SK-N-SH (cell line): ENCODE measurements around the gene PDE9A. TPM values are rescaled to one million over a fixed set of nuclear protein-coding genes. Genes with fewer than 3 reads are reported as not detected.
"Not testable (repeated sequence)": the region's sequence is repeated elsewhere in the genome, so short reads cannot be mapped to it uniquely, and the experiment has no call there.

Source experiments
- CTCF ChIA-PET: fragments of 300-600, 350-600 bp; formaldehyde crosslinking; extraction: SDS; loops from one replicate; lab custom pipeline; 2021; lab: Yijun Ruan, JAX
- POLR2A ChIA-PET: fragments of 350-600 bp; sonication (Branson Sonifier 250); formaldehyde crosslinking; extraction: SDS; loops from one replicate; lab custom pipeline; 2020; ENCODE audit warnings: antibody characterized with exemption, inconsistent platforms; lab: Yijun Ruan, JAX
- DNase-seq: peaks from one replicate; pipeline ENCODE4 v3.0.0; 2012
- H2AFZ ChIP-seq: fragments of 200-600 bp; sonication (generic); 2 replicates; pipeline ENCODE4 v1.8.1; 2016; ENCODE audit warnings: antibody characterized with exemption, mild to moderate bottlenecking, low read depth
- H3F3A ChIP-seq: fragments of 200-600 bp; sonication (generic); replicated peaks from 2 replicates; pipeline ENCODE3; 2016; ENCODE audit warnings: antibody characterized with exemption, mild to moderate bottlenecking; ENCODE audit not compliant: insufficient read depth
- H3K27ac ChIP-seq, 2 experiments: fragments of 200-500 bp in 1 of 2; fragments of 200-600 bp in 1 of 2; sonication (Bioruptor generic) in 1 of 2; sonication (generic), shearing (Covaris generic) in 1 of 2; 2 replicates each; pipeline versions ENCODE4 v1.5.1 to v1.6.1; 2014 to 2016; ENCODE audit warnings: low read depth in 2 of 2, inconsistent platforms in 1 of 2, low read length in 1 of 2, mild to moderate bottlenecking in 1 of 2, mixed read lengths in 1 of 2
- H3K27me3 ChIP-seq: fragments of 200-600 bp; sonication (generic), shearing (Covaris generic); 2 replicates; pipeline ENCODE4 v1.6.1; 2016; ENCODE audit warnings: mixed run types; ENCODE audit not compliant: insufficient read depth
- H3K36me3 ChIP-seq, 2 experiments: fragments of 200-500 bp in 1 of 2; fragments of 200-600 bp in 1 of 2; sonication (Bioruptor generic) in 1 of 2; sonication (generic) in 1 of 2; replicated peaks in 1 of 2; 2 replicates each; pipeline versions ENCODE3 to v1.5.1; 2014 to 2016; ENCODE audit warnings: low read length in 1 of 2, mild to moderate bottlenecking in 1 of 2; ENCODE audit not compliant: insufficient read depth in 2 of 2, control insufficient read depth in 1 of 2
- H3K4me1 ChIP-seq, 2 experiments: fragments of 200-500 bp in 1 of 2; fragments of 200-600 bp in 1 of 2; sonication (Bioruptor generic) in 1 of 2; sonication (generic), shearing (Covaris generic) in 1 of 2; 2 replicates each; pipeline versions ENCODE4 v1.5.1 to v1.6.1; 2014 to 2016; ENCODE audit warnings: low read depth in 1 of 2, low read length in 1 of 2, mixed run types in 1 of 2; ENCODE audit not compliant: insufficient read depth in 2 of 2, control insufficient read depth in 1 of 2
- H3K4me2 ChIP-seq: fragments of 200-600 bp; sonication (generic), shearing (Covaris generic); 2 replicates; pipeline ENCODE4 v1.6.1; 2017; ENCODE audit warnings: mixed run types
- H3K4me3 ChIP-seq, 2 experiments: fragments of 200-500 bp in 1 of 2; fragments of 200-600 bp in 1 of 2; sonication (Bioruptor generic) in 1 of 2; sonication (generic), shearing (Covaris generic) in 1 of 2; 2 replicates each; pipeline versions ENCODE4 v1.5.1 to v1.8.1; 2014 to 2016; ENCODE audit warnings: low read depth in 2 of 2, inconsistent platforms in 1 of 2, low read length in 1 of 2, mild to moderate bottlenecking in 1 of 2, mixed read lengths in 1 of 2, moderate library complexity in 1 of 2
- H3K79me2 ChIP-seq: fragments of 200-600 bp; sonication (generic); 2 replicates; pipeline ENCODE4 v1.8.1; 2017; ENCODE audit warnings: mild to moderate bottlenecking; ENCODE audit not compliant: insufficient read depth
- H3K9ac ChIP-seq: fragments of 200-600 bp; sonication (generic); 2 replicates; pipeline ENCODE4 v1.6.1; 2017; ENCODE audit warnings: mixed run types
- H3K9me2 ChIP-seq: fragments of 200-600 bp; sonication (generic); 2 replicates; pipeline ENCODE4 v1.6.1; 2017; ENCODE audit warnings: mixed run types
- H3K9me3 ChIP-seq: fragments of 200-600 bp; sonication (generic); 2 replicates; pipeline ENCODE4 v1.6.1; 2017; ENCODE audit warnings: mixed run types, mild to moderate bottlenecking, moderate library complexity
- H4K20me1 ChIP-seq: fragments of 200-600 bp; sonication (generic); 2 replicates; pipeline ENCODE4 v1.6.1; 2017; ENCODE audit warnings: mild to moderate bottlenecking, mixed run types; ENCODE audit not compliant: insufficient read depth
- CHD2 ChIP-seq: fragments of 150-350 bp; IDR thresholded peaks from 2 replicates; pipeline ENCODE4 v1.6.1; 2018; ENCODE audit warnings: low read length; ENCODE audit not compliant: partially characterized antibody
- ELF1 ChIP-seq: IDR thresholded peaks from 2 replicates; pipeline ENCODE4 v1.4.0; 2012
- EP300 ChIP-seq, 2 experiments: IDR thresholded peaks; 2 replicates each; pipeline versions ENCODE4 v1.4.0 to v1.6.1; 2012; ENCODE audit warnings: borderline replicate concordance in 1 of 2, low read depth in 1 of 2, low read length in 1 of 2
- FOSL2 ChIP-seq: IDR thresholded peaks from 2 replicates; pipeline ENCODE4 v1.4.0; 2012; ENCODE audit warnings: low read depth, mild to moderate bottlenecking, moderate library complexity, borderline replicate concordance
- GABPA ChIP-seq: IDR thresholded peaks from 2 replicates; pipeline ENCODE4 v1.4.0; 2012; ENCODE audit warnings: low read depth, mild to moderate bottlenecking
- MEF2A ChIP-seq: IDR thresholded peaks from 2 replicates; pipeline ENCODE4 v1.4.0; 2012; ENCODE audit warnings: low read depth, borderline replicate concordance
- MXI1 ChIP-seq: IDR thresholded peaks from 2 replicates; pipeline ENCODE4 v1.6.1; 2012; ENCODE audit warnings: mild to moderate bottlenecking, low read depth, low read length, improper control_type of control experiment
- NRF1 ChIP-seq: IDR thresholded peaks from 2 replicates; pipeline ENCODE4 v1.6.1; 2012; ENCODE audit warnings: low read depth, mild to moderate bottlenecking, low read length
- POLR2AphosphoS5 ChIP-seq: IDR thresholded peaks from 2 replicates; pipeline ENCODE4 v1.6.1; 2012; ENCODE audit warnings: low read depth, low read length
- RCOR1 ChIP-seq: fragments of 150-350 bp; IDR thresholded peaks from 2 replicates; pipeline ENCODE4 v1.6.1; 2017; ENCODE audit warnings: antibody characterized with exemption, low read length
- RXRA ChIP-seq: IDR thresholded peaks from 2 replicates; pipeline ENCODE4 v1.4.0; 2012; ENCODE audit warnings: low read depth, mild to moderate bottlenecking, borderline replicate concordance
- SIN3A ChIP-seq: IDR thresholded peaks from 2 replicates; pipeline ENCODE4 v1.6.1; 2012; ENCODE audit warnings: low read depth, mild to moderate bottlenecking, low read length, moderate library complexity, borderline replicate concordance
- SMC3 ChIP-seq: IDR thresholded peaks from 2 replicates; pipeline ENCODE4 v1.6.1; 2012; ENCODE audit warnings: low read depth, low read length, improper control_type of control experiment
- TEAD4 ChIP-seq: IDR thresholded peaks from 2 replicates; pipeline ENCODE4 v1.4.0; 2012; ENCODE audit warnings: mild to moderate bottlenecking, borderline replicate concordance; ENCODE audit not compliant: insufficient read depth
- WGBS: methylation state at CpG from one replicate; pipeline ENCODE4 v1.1.6; 2017; ENCODE audit warnings: low lambda C conversion rate; 5-methylcytosine and 5-hydroxymethylcytosine counted together
- polyA plus RNA-seq, 3 experiments: library from polyadenylated mRNA; depleted of rRNA; stranded (reverse); fragments of >200 nt; gene quantifications; 2 replicates each; pipeline ENCODE4 v1.2.3, GENCODE V29; 2012
- TF ChIP-seq, protein P1 (sequence below): IDR thresholded peaks from 2 replicates; pipeline ENCODE4 v1.4.0; 2012; ENCODE audit warnings: low read depth, borderline replicate concordance
- TF ChIP-seq, protein P2 (sequence below): IDR thresholded peaks from 2 replicates; pipeline ENCODE4 v1.4.0; 2012; ENCODE audit warnings: low read depth
- TF ChIP-seq, protein P3 (sequence below): IDR thresholded peaks from 2 replicates; pipeline ENCODE4; 2012

The PDE9A gene
- polyA plus RNA-seq, 1 of the 3 experiments (the other 2 are of a cell fraction), result 0.28 TPM

DNA sequence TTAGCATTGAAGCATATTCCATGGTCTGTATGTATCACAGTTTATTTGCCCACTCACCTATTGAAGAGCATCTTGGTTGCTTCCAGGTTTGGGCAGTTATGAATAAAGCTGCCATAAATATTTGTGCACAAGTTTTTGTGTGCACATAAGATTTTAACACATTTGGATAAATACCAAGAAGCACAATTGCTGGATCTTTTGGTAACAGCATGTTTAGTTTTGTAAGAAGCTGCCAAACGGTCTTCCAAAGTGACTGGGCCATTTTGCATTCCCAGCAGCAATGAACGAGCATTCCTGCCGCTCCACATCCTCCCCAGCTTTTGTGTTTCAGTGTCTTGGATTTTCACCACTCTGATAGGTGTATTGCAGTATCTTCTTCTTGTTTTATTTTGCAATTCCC, 62.7 kb downstream of the PDE9A start:
- H3K9me2 ChIP-seq, result no peaks in the 10 kb centered on the region
- H3K27ac ChIP-seq, result no peak overlapping the region
- no peaks in the 10 kb centered on the region for H3K79me2 ChIP-seq
- no peak overlapping the region for H2AFZ ChIP-seq
- H3K4me2 ChIP-seq, result no peak overlapping the region
- H3K36me3 ChIP-seq, result no peaks in the 10 kb centered on the region
- H3F3A ChIP-seq, result no peaks in the 10 kb centered on the region
- H3K9ac ChIP-seq, result no peak overlapping the region
- TF ChIP-seq GABPA, result no peak
- TF ChIP-seq, protein P1, sequence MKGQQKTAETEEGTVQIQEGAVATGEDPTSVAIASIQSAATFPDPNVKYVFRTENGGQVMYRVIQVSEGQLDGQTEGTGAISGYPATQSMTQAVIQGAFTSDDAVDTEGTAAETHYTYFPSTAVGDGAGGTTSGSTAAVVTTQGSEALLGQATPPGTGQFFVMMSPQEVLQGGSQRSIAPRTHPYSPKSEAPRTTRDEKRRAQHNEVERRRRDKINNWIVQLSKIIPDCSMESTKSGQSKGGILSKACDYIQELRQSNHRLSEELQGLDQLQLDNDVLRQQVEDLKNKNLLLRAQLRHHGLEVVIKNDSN, result no peak
- no peak for TF ChIP-seq RXRA
- no peak for TF ChIP-seq MXI1
- TF ChIP-seq CHD2, result no peak
- TF ChIP-seq SMC3, result no peak
- no peak for TF ChIP-seq TEAD4
- no peak for TF ChIP-seq ELF1
- no peak for TF ChIP-seq EP300 (IDR thresholded peaks at IDR 0.05; ENCODE audit: borderline replicate concordance in 1 of 2, low read depth in 1 of 2, low read length in 1 of 2)
- TF ChIP-seq MEF2A, result no peak
- no peak for TF ChIP-seq NRF1
- TF ChIP-seq RCOR1, result no peak
- TF ChIP-seq SIN3A, result no peak
- TF ChIP-seq, protein P2, sequence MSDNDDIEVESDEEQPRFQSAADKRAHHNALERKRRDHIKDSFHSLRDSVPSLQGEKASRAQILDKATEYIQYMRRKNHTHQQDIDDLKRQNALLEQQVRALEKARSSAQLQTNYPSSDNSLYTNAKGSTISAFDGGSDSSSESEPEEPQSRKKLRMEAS, result no peak
- TF ChIP-seq POLR2AphosphoS5, result no peak
- TF ChIP-seq, protein P3, sequence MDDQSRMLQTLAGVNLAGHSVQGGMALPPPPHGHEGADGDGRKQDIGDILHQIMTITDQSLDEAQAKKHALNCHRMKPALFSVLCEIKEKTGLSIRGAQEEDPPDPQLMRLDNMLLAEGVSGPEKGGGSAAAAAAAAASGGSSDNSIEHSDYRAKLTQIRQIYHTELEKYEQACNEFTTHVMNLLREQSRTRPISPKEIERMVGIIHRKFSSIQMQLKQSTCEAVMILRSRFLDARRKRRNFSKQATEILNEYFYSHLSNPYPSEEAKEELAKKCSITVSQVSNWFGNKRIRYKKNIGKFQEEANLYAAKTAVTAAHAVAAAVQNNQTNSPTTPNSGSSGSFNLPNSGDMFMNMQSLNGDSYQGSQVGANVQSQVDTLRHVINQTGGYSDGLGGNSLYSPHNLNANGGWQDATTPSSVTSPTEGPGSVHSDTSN, result no peak
- TF ChIP-seq FOSL2, result no peak
- ChIA-PET POLR2A (no interaction called here), CTCF (no interaction called here)
- WGBS, result 47% methylated on average over 3 of the region's 3 CpGs
- no peaks in the 10 kb centered on the region for H3K9me3 ChIP-seq
- DNase-seq, result no peak
- H3K4me1 ChIP-seq, result peaks cover 0 to 3% of the 10 kb centered on the region in 2 experiments; a peak in 1 of 4 replicates
- no peak overlapping the region for H3K4me3 ChIP-seq
- no peaks in the 10 kb centered on the region for H3K27me3 ChIP-seq
- no peaks in the 10 kb centered on the region for H4K20me1 ChIP-seq

DNA sequence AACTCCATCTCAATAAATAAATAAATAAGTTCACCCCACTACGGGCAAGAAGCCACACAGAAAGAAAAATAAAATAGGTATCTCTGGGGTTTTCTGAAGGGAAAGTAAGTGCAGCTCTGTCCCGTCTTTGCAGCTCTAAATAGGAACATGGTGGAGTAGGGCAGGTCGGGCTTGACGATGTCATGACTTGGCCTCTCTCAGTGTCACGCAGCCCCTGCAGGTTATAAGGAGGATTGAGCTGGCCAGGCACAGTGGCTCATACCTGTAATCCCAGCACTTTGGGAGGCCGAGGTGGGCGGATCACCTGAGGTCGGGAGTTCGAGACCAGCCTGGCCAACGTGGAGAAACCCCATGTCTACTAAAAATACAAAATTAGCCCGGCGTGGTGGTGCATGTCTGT, 67.1 kb downstream of the PDE9A start:
- H3K4me3 ChIP-seq, H4K20me1 ChIP-seq, H3K9me2 ChIP-seq, H3K36me3 ChIP-seq, H3K27me3 ChIP-seq, H3K9ac ChIP-seq, H3F3A ChIP-seq, H2AFZ ChIP-seq, H3K4me2 ChIP-seq, H3K27ac ChIP-seq, H3K9me3 ChIP-seq, DNase-seq, H3K79me2 ChIP-seq, POLR2A ChIA-PET: not testable (repeated sequence)
- peaks cover 0 to 16% of the 10 kb centered on the region in 2 experiments; a peak in 1 of 4 replicates for H3K4me1 ChIP-seq
- CTCF ChIA-PET, result interaction anchor here (0.8 to 2.0 kb wide), 2 partner anchors 21 to 67 kb away, joined by 3 to 6 read pairs; partner anchors contain the start of gene PDE9A
- WGBS, result 72% methylated on average over 12 of the region's 12 CpGs
